HL-60 (cell line): Measurements from ENCODE around the gene GNAI2.
"Not testable (repeated sequence)": the region's sequence is repeated elsewhere in the genome, so short reads cannot be mapped to it uniquely, and the experiment has no call there.

Experiments
- DNase-seq, 2 experiments: peaks; one replicate each; pipeline ENCODE4 v3.0.0-alpha.2; 2010 to 2020; ENCODE audit warnings: low read depth in 1 of 2, low spot score in 1 of 2
- H3K27ac ChIP-seq: fragments of 250-450 bp; sonication (Bioruptor Pico); replicated peaks from 2 replicates; pipeline ENCODE4 v1.5.1; 2020; ENCODE audit warnings: mild to moderate bottlenecking, moderate library complexity
- H3K27me3 ChIP-seq: fragments of 250-450 bp; sonication (Bioruptor Pico); 2 replicates; pipeline ENCODE4 v1.5.1; 2021; ENCODE audit warnings: mild to moderate bottlenecking, moderate library complexity; ENCODE audit not compliant: insufficient read depth, poor library complexity, severe bottlenecking
- H3K4me3 ChIP-seq: replicated peaks from 2 replicates; pipeline ENCODE4 v1.5.1; 2011; ENCODE audit warnings: mild to moderate bottlenecking, control low read depth, low read length; ENCODE audit not compliant: insufficient read depth
- GABPA ChIP-seq: IDR thresholded peaks from 2 replicates; pipeline ENCODE4 v1.6.1; 2012; ENCODE audit warnings: low read depth
- POLR2AphosphoS5 ChIP-seq: IDR thresholded peaks from 2 replicates; pipeline ENCODE4 v1.6.1; 2012; ENCODE audit warnings: low read depth
- SPI1 ChIP-seq: IDR thresholded peaks from 2 replicates; pipeline ENCODE4 v1.6.1; 2012; ENCODE audit warnings: low read depth, mild to moderate bottlenecking, borderline replicate concordance
- TF ChIP-seq, protein P1 (sequence below): IDR thresholded peaks from one replicate; pipeline ENCODE4 v1.5.1; 2011; ENCODE audit warnings: low read length, control low read depth, inconsistent platforms; ENCODE audit not compliant: insufficient read depth
- TF ChIP-seq, protein P2 (sequence below): IDR thresholded peaks from 2 replicates; pipeline ENCODE4 v1.6.1; 2012; ENCODE audit warnings: low read depth; ENCODE audit not compliant: insufficient replicate concordance

The GNAI2 gene

DNA sequence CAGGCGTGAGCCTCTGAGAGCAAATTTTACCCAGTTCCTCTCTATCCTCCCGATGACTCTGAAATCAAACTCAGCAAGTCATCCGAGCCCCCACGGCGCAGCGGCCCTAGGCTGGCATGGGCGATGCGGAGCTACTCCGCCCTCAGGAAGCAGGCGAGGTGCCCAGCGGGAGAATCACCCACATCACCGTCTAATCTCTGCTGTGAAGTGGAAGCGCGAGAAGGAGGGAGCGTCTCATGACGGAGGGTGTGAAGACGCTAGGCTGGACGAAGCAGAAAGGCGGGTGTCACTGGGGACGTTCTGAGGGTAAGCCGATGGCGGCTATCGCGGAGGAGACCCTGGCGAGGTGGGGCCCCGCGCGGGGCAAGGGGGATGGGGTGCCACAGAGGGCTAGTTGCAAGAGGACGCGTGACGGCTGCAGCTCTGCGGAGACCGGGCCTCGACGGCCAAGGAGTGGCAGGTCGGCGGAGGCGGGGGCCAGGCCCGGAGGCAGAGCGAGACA, 9.1 kb upstream of the GNAI2 start:
- Histone ChIP-seq H3K4me3 (peak overlapping the region; percentile 43), H3K27me3 (no peaks in the 10 kb centered on the region), H3K27ac (no peak overlapping the region)
- TF ChIP-seq, protein P1, sequence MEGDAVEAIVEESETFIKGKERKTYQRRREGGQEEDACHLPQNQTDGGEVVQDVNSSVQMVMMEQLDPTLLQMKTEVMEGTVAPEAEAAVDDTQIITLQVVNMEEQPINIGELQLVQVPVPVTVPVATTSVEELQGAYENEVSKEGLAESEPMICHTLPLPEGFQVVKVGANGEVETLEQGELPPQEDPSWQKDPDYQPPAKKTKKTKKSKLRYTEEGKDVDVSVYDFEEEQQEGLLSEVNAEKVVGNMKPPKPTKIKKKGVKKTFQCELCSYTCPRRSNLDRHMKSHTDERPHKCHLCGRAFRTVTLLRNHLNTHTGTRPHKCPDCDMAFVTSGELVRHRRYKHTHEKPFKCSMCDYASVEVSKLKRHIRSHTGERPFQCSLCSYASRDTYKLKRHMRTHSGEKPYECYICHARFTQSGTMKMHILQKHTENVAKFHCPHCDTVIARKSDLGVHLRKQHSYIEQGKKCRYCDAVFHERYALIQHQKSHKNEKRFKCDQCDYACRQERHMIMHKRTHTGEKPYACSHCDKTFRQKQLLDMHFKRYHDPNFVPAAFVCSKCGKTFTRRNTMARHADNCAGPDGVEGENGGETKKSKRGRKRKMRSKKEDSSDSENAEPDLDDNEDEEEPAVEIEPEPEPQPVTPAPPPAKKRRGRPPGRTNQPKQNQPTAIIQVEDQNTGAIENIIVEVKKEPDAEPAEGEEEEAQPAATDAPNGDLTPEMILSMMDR = no peak
- TF ChIP-seq SPI1 = peak; percentile 6; the same call in 1 of the 2 replicates
- TF ChIP-seq GABPA = no peak
- no peak for TF ChIP-seq POLR2AphosphoS5
- DNase-seq = peak in 1 of 2 experiments; percentile 35

DNA sequence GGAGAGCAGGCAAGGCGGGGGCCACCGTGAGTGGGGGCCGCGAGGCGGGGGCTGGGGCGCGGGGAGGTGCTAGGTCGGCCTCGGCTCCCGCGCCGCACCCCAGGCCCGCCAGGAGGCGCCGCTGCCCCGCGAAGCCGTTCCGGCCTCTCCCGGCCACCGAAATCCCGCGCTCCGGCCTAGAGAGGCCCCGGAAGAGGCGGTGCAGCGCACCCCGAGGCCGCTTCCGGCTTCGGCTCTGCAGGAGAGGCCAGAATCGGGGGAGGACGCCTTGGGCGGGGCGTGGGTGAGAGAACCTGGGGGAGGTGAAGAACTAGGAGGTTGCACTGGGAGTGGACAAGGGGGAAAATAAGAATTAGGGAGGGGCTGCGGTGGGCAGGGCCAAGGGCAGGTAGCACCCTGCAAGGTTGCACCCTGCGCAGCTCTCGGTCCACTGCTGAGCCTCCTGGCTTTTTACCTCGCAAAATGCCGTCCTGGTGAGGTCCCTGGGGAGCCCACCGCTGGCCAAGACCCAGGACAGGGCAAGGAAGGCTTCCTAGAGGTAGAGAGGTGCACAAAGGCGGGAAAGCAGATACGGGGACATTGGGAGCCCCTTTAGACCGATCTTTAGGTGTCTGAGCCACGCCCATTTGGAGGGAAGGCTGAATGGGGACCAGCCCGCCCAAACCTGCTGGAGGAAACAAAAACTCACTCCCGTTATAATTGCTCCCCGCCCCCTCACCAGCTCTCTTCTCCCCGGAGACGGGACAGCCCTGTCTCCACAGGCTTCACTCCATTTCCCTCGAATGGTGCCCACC, 8.4 kb upstream of the GNAI2 start:
- peak; percentile 90 to 95 for DNase-seq
- TF ChIP-seq GABPA (peak; percentile 95), POLR2AphosphoS5 (peak; percentile 60; the same call in 1 of the 2 replicates), SPI1 (no peak)
- TF ChIP-seq, protein P1 = peak; percentile 39
- TF ChIP-seq, protein P2, sequence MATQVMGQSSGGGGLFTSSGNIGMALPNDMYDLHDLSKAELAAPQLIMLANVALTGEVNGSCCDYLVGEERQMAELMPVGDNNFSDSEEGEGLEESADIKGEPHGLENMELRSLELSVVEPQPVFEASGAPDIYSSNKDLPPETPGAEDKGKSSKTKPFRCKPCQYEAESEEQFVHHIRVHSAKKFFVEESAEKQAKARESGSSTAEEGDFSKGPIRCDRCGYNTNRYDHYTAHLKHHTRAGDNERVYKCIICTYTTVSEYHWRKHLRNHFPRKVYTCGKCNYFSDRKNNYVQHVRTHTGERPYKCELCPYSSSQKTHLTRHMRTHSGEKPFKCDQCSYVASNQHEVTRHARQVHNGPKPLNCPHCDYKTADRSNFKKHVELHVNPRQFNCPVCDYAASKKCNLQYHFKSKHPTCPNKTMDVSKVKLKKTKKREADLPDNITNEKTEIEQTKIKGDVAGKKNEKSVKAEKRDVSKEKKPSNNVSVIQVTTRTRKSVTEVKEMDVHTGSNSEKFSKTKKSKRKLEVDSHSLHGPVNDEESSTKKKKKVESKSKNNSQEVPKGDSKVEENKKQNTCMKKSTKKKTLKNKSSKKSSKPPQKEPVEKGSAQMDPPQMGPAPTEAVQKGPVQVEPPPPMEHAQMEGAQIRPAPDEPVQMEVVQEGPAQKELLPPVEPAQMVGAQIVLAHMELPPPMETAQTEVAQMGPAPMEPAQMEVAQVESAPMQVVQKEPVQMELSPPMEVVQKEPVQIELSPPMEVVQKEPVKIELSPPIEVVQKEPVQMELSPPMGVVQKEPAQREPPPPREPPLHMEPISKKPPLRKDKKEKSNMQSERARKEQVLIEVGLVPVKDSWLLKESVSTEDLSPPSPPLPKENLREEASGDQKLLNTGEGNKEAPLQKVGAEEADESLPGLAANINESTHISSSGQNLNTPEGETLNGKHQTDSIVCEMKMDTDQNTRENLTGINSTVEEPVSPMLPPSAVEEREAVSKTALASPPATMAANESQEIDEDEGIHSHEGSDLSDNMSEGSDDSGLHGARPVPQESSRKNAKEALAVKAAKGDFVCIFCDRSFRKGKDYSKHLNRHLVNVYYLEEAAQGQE = no peak
- peak overlapping the region; percentile 47 for H3K4me3 ChIP-seq
- H3K27ac ChIP-seq = peak overlapping the region; percentile 78
- H3K27me3 ChIP-seq = no peaks in the 10 kb centered on the region

DNA sequence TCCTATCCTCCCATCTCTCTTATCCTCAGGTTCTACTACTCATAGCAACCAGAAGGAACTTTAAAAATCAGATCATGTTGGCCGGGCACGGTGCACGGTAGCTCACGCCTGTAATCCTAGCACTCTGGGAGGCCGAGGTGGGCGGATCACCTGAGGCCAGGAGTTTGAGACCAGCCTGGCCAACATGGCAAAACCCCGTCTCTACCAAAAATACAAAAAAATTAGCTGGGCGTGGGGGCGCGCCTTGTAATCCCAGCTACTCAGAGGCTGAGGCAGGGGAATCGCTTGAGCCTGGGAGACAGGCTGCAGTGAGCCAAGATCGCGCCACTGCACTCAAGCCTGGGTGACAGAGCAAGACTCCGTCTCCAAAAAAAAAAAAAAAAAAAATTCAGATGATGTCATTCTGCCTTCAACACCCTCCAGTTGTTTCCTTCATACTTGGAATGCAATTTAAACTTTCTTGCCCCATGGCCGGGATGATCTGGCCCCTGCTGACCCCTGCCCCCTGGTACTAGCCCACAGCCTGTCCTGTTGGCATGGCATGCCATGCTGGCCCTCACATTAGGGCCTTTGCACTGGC, 7.7 kb upstream of the GNAI2 start:
- H3K27ac ChIP-seq = peak overlapping the region; percentile 78
- peak overlapping the region; percentile 47 for H3K4me3 ChIP-seq
- not testable (repeated sequence) for DNase-seq, H3K27me3 ChIP-seq

DNA sequence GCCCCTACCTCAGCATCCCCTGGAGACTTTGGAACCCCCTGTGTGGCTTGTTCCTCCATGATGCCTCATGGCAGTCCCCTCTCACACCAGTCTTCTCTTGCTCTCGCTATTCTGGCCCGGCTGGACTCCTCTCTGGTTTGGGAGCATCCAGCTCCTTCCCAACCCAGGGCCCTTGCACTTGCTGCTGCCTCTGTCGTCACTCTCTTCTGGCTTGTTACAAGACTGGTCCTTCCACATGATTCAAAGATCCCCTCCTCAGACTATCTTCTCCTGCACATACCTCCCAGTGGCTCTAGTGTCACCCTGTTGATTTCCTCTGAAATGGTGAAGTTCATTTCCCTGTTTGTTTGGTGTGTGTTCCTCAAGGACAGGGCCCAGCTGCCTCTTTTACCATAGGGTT, 6.5 kb upstream of the GNAI2 start:
- no peaks in the 10 kb centered on the region for H3K27me3 ChIP-seq
- DNase-seq = no peak
- peak overlapping the region; percentile 78 for H3K27ac ChIP-seq
- TF ChIP-seq, protein P2 = no peak
- TF ChIP-seq GABPA (no peak), SPI1 (no peak), POLR2AphosphoS5 (no peak)
- H3K4me3 ChIP-seq = no peak overlapping the region
